ENCODE measurements around the gene PARP3. TPM values are rescaled to one million over a fixed set of nuclear protein-coding genes. Genes with fewer than 3 reads are reported as not detected.

Gene PARP3
- total and polyA plus RNA-seq, 10 of the 15 experiments (the other 5 are each of a cell fraction or from before 2014, with no cell fraction given) = 2.1 to 31.2 (median 19.5) TPM

DNA sequence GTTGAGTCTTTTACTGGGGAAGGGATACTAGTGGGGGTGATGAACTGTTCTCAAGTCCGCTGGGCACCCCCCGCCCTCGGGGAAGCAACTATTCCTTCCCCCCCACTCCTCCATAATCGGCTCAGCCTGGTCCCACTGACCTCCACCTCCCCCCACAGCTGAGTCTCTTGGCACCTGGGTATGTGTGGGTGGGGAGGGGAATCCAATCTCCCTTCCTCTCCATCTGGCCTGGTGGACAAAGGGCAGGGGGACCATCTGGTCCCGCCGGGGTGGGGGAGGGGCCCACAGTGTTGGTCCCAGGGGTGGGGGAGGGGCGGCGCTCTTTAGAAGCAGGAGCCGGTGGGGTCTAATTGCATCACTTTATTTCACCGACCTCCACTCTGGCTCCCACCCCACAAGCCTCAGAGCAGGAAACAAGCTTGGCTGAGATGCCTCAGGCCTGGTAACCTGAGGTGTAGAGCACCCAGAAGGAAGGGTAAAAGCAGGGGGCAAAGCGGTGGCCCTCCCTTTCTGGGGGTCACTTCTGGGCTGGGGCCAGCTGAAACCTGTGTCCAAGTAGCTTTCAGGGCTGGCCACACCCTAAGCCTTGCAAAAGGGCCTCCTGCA, 26.1 kb downstream of the PARP3 start (continued):
- TF ChIP-seq, protein P1, sequence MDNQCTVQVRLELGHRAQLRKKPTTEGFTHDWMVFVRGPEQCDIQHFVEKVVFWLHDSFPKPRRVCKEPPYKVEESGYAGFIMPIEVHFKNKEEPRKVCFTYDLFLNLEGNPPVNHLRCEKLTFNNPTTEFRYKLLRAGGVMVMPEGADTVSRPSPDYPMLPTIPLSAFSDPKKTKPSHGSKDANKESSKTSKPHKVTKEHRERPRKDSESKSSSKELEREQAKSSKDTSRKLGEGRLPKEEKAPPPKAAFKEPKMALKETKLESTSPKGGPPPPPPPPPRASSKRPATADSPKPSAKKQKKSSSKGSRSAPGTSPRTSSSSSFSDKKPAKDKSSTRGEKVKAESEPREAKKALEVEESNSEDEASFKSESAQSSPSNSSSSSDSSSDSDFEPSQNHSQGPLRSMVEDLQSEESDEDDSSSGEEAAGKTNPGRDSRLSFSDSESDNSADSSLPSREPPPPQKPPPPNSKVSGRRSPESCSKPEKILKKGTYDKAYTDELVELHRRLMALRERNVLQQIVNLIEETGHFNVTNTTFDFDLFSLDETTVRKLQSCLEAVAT (IDR thresholded peaks at IDR 0.05) = no peak
- TF ChIP-seq ASH2L (IDR thresholded peaks at IDR 0.05; ENCODE audit: borderline replicate concordance, low read depth) = no peak
- TF ChIP-seq POLR2AphosphoS5 (IDR thresholded peaks at IDR 0.05; ENCODE audit: low read length) = no peak
- TF ChIP-seq EGR1 (IDR thresholded peaks at IDR 0.05; ENCODE audit: borderline replicate concordance in 1 of 2, low read depth in 2 of 2, low read length in 2 of 2) = peak in 1 of 2 experiments; percentile 26; a peak in 1 of 3 replicates
- no peak for TF ChIP-seq PML (IDR thresholded peaks at IDR 0.05; ENCODE audit: low read length)

DNA sequence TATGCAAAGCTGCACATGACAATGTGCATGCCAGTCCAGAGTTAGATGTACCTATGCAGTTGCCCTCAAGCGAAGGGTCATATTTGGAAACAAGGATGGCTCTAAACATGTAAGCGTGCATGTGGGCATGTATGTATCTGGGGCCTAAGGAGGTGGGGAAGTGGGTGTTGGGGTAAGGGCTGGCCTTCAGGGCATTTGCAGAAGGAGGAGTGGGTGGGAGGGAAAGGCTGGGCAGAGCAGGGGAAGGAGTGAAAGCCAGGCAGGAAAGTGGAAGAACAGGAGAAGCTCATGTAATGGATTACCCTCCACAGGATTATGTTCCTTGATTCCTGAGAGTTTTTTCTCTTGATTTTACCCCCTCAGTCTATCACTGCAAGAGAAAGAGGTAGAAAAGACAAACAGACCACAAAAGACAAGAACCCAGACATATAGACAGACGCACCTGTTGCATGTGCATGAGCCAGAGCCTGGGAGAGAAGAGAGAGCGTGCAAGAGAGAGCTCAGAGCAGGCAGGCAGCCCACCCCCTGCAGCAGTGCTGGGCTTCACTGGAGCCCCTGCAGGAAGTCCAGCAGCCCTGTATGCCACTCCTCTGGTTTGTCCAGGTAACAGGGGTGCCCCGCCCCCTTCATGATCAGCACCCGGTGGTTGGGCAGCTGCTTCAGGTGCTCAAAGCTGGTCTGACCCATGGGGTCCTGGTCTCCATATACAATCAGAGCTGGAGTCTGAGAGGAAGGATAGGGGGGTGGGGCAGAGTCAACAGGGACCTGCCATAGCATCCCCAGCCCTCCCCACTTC, 26.9 kb downstream of the PARP3 start:
- Histone ChIP-seq H3K4me3 (no peak overlapping the region), H3K36me3 (ENCODE audit: control insufficient read depth in 2 of 2, insufficient read depth in 2 of 2, low read length in 1 of 2) (no peaks in the 10 kb centered on the region), H3K4me1 (ENCODE audit: control insufficient read depth, insufficient read depth, low read length) (peaks cover 7% of the 10 kb centered on the region), H3K27ac (ENCODE audit: control insufficient read depth, insufficient read depth) (no peak overlapping the region), H3K79me2 (ENCODE audit: control insufficient read depth, insufficient read depth, low read length) (peaks cover 5% of the 10 kb centered on the region; the same call in 1 of the 2 replicates), H4K20me1 (ENCODE audit: control insufficient read depth, insufficient read depth) (no peaks in the 10 kb centered on the region), H3K4me2 (ENCODE audit: control insufficient read depth, insufficient read depth) (no peak overlapping the region), H2AFZ (ENCODE audit: control insufficient read depth, low read depth, low read length) (no peak overlapping the region), H3K9me3 (replicated peaks; ENCODE audit: control insufficient read depth, insufficient read depth, low read length) (no peaks in the 10 kb centered on the region), H3K27me3 (replicated peaks in 1 of 2; ENCODE audit: control insufficient read depth in 2 of 2, insufficient read depth in 2 of 2, low read length in 1 of 2) (no peaks in the 10 kb centered on the region), H3K9ac (ENCODE audit: control insufficient read depth, insufficient read depth, low read length) (no peak overlapping the region)
- in situ Hi-C loops (cut with MboI) = no loop called here
- SMC1A ChIA-PET (ENCODE audit: uncharacterized antibody, unreplicated experiment) = interaction anchor here (1.4 kb wide), 1 partner anchor 27 kb away, joined by 5 read pairs; the partner anchor contains the start of gene PARP3
- CTCF ChIA-PET = interaction anchor here (0.7 to 1.4 kb wide), 4 partner anchors 13 to 153 kb away, joined by 3 to 7 read pairs (median 4); partner anchors contain the start of genes ACY1 and PARP3
- ATAC-seq = no peak
- no peak for TF ChIP-seq ZNF217 (IDR thresholded peaks at IDR 0.05)
- FAIRE-seq = no peak
- BruUV-seq (replicated peaks) = TSS peak; percentile 69
- POLR2A ChIA-PET = no interaction called here
- intact Hi-C loops (cut with micrococcal nuclease; ENCODE audit: unreplicated experiment) = no loop called here
- no peak for DNase-seq (ENCODE audit: low read depth, low spot score)
- 72% methylated on average over 6 of the region's 6 CpGs for whole genome bisulfite sequencing (ENCODE audit: insufficient coverage, insufficient replicate concordance, low lambda C conversion rate, missing lambda C conversion rate)
- RAD21 ChIA-PET (ENCODE audit: unreplicated experiment) = interaction anchor here (2.1 kb wide), 1 partner anchor 26 kb away, joined by 10 read pairs; the partner anchor contains the start of gene PARP3

All from GM12878 (cell line).